H1 (cell line): ENCODE data around the gene ACADSB. TPM values are rescaled to one million over a fixed set of nuclear protein-coding genes. Genes with fewer than 3 reads are reported as not detected.
A peak's percentile ranks its signal among the peaks of the same experiment; 100 is the strongest.

Source experiments
- CTCF ChIA-PET: fragments of 300-600 bp; sonication (Branson Sonifier 250); formaldehyde crosslinking; loops from one replicate; lab custom pipeline; 2021; ENCODE audit not compliant: partially characterized antibody; lab: Charles Lee
- POLR2A ChIA-PET: fragments of 300-600 bp; sonication (Branson Sonifier 250); formaldehyde crosslinking; loops from one replicate; lab custom pipeline; 2021; ENCODE audit warnings: inconsistent platforms; ENCODE audit not compliant: partially characterized antibody; lab: Charles Lee
- DNase-seq, 2 experiments: peaks; one replicate each; pipeline versions ENCODE4 v3.0.0 to v3.0.0-alpha.2; 2010 to 2022; ENCODE audit warnings: low spot score in 2 of 2, low read depth in 1 of 2, mixed read lengths in 1 of 2
- FAIRE-seq: peaks from 2 replicates; lab custom pipeline; 2011; peaks lifted over from hg19 to GRCh38; lab: Jason Lieb, UNC
- H2AFZ ChIP-seq: 2 replicates; pipeline ENCODE4 v1.8.1; 2012; ENCODE audit warnings: low read length, inconsistent platforms
- H2AK5ac ChIP-seq: 2 replicates; pipeline ENCODE4 v1.6.1; 2013; ENCODE audit warnings: low read depth, low read length
- H2BK120ac ChIP-seq: replicated peaks from 2 replicates; pipeline ENCODE3; 2013; ENCODE audit warnings: low read depth, low read length, inconsistent platforms
- H2BK12ac ChIP-seq: 2 replicates; pipeline ENCODE4 v1.6.1; 2013; ENCODE audit warnings: low read depth, low read length
- H2BK15ac ChIP-seq: 2 replicates; pipeline ENCODE4 v1.6.1; 2013; ENCODE audit warnings: low read length
- H2BK20ac ChIP-seq: 2 replicates; pipeline ENCODE4 v1.6.1; 2013; ENCODE audit warnings: low read length
- H2BK5ac ChIP-seq: 2 replicates; pipeline ENCODE4 v1.6.1; 2013; ENCODE audit warnings: low read depth, low read length
- H3K14ac ChIP-seq: 2 replicates; pipeline ENCODE4 v1.6.1; 2013; ENCODE audit warnings: inconsistent platforms; ENCODE audit not compliant: insufficient read length
- H3K18ac ChIP-seq: 2 replicates; pipeline ENCODE4 v1.6.1; 2013; ENCODE audit warnings: low read length; ENCODE audit errors: extremely low read depth
- H3K23ac ChIP-seq: 2 replicates; pipeline ENCODE4 v1.6.1; 2013; ENCODE audit warnings: inconsistent platforms; ENCODE audit not compliant: insufficient read length
- H3K23me2 ChIP-seq: 2 replicates; pipeline ENCODE4 v1.6.1; 2013; ENCODE audit warnings: low read depth, low read length
- H3K27ac ChIP-seq: 2 replicates; pipeline ENCODE4 v1.6.1; 2011; ENCODE audit warnings: low read depth, low read length, inconsistent platforms
- H3K27me3 ChIP-seq, 4 experiments: replicated peaks in 1 of 4; 1 replicate in 1 of 4; 2 replicates in 3 of 4; pipeline versions ENCODE4 v1.6.1 to v1.8.1; 2011 to 2013; ENCODE audit warnings: low read length in 3 of 4, mild to moderate bottlenecking in 3 of 4, inconsistent platforms in 2 of 4, mixed read lengths in 2 of 4, moderate library complexity in 1 of 4; ENCODE audit not compliant: control insufficient read depth in 3 of 4, insufficient read depth in 3 of 4; ENCODE audit errors: extremely low read depth in 1 of 4
- H3K36me3 ChIP-seq, 4 experiments: 2 replicates each; pipeline versions ENCODE4 v1.6.1 to v1.8.1; 2011 to 2013; ENCODE audit warnings: mild to moderate bottlenecking in 4 of 4, low read length in 3 of 4, moderate library complexity in 2 of 4, control low read depth in 1 of 4, inconsistent platforms in 1 of 4; ENCODE audit not compliant: insufficient read depth in 4 of 4, control insufficient read depth in 2 of 4
- H3K4ac ChIP-seq: replicated peaks from 2 replicates; pipeline ENCODE3; 2013; ENCODE audit warnings: low read length, low read depth, mixed read lengths, inconsistent platforms; ENCODE audit not compliant: insufficient read length
- H3K4me1 ChIP-seq, 4 experiments: replicated peaks in 1 of 4; 1 replicate in 1 of 4; 2 replicates in 3 of 4; pipeline versions ENCODE4 v1.6.1 to v1.8.1; 2011 to 2013; ENCODE audit warnings: low read length in 3 of 4, inconsistent platforms in 2 of 4, mixed read lengths in 1 of 4; ENCODE audit not compliant: insufficient read depth in 4 of 4, control insufficient read depth in 3 of 4
- H3K4me2 ChIP-seq, 2 experiments: 2 replicates each; pipeline versions ENCODE4 v1.6.1 to v1.8.1; 2011 to 2013; ENCODE audit warnings: low read depth in 2 of 2, low read length in 2 of 2, control low read depth in 1 of 2, inconsistent platforms in 1 of 2, mild to moderate bottlenecking in 1 of 2; ENCODE audit not compliant: insufficient read depth in 1 of 2
- H3K4me3 ChIP-seq, 4 experiments: fragments of 200-600, 300-600 bp in 1 of 4; sonication (generic), shearing (Covaris generic), sonication (Bioruptor Twin) in 1 of 4; 2 replicates each; pipeline versions ENCODE4 v1.5.1 to v1.8.1; 2011 to 2016; ENCODE audit warnings: low read length in 4 of 4, low read depth in 3 of 4, control low read depth in 2 of 4, inconsistent platforms in 2 of 4, mild to moderate bottlenecking in 2 of 4, mixed read lengths in 1 of 4, moderate library complexity in 1 of 4; ENCODE audit not compliant: insufficient read depth in 2 of 4; ENCODE audit errors: extremely low read depth in 1 of 4
- H3K56ac ChIP-seq: replicated peaks from 2 replicates; pipeline ENCODE3; 2013; ENCODE audit warnings: low read depth, mild to moderate bottlenecking, mixed read lengths, low read length, inconsistent platforms; ENCODE audit not compliant: insufficient read length
- H3K79me1 ChIP-seq: 2 replicates; pipeline ENCODE4 v1.6.1; 2013; ENCODE audit warnings: low read depth, low read length, control low read depth
- H3K79me2 ChIP-seq, 2 experiments: 2 replicates each; pipeline versions ENCODE4 v1.6.1 to v1.8.1; 2012 to 2013; ENCODE audit warnings: low read length in 2 of 2, mild to moderate bottlenecking in 2 of 2, inconsistent platforms in 1 of 2; ENCODE audit not compliant: insufficient read depth in 2 of 2, control insufficient read depth in 1 of 2
- H3K9ac ChIP-seq, 4 experiments: replicated peaks in 1 of 4; 1 replicate in 1 of 4; 2 replicates in 3 of 4; pipeline versions ENCODE4 v1.6.1 to v1.8.1; 2011 to 2013; ENCODE audit warnings: low read depth in 3 of 4, low read length in 3 of 4, control low read depth in 2 of 4, mild to moderate bottlenecking in 2 of 4, moderate library complexity in 2 of 4, inconsistent platforms in 1 of 4; ENCODE audit errors: extremely low read depth in 1 of 4
- H3K9me3 ChIP-seq, 2 experiments: 2 replicates each; pipeline versions ENCODE4 v1.6.1 to v1.8.1; 2012 to 2013; ENCODE audit warnings: mild to moderate bottlenecking in 2 of 2, moderate library complexity in 2 of 2, control low read depth in 1 of 2, inconsistent platforms in 1 of 2, low read depth in 1 of 2, low read length in 1 of 2, mixed read lengths in 1 of 2; ENCODE audit not compliant: insufficient read depth in 2 of 2
- H4K20me1 ChIP-seq, 2 experiments: replicated peaks in 1 of 2; 2 replicates each; pipeline versions ENCODE3 to v1.8.1; 2011 to 2013; ENCODE audit warnings: inconsistent platforms in 2 of 2, low read length in 2 of 2, mild to moderate bottlenecking in 1 of 2; ENCODE audit not compliant: insufficient read depth in 2 of 2, control insufficient read depth in 1 of 2
- H4K5ac ChIP-seq: 2 replicates; pipeline ENCODE4 v1.6.1; 2013; ENCODE audit warnings: low read length, low read depth, mixed read lengths, inconsistent platforms; ENCODE audit not compliant: insufficient read length
- H4K8ac ChIP-seq: 2 replicates; pipeline ENCODE4 v1.8.0; 2013; ENCODE audit warnings: mild to moderate bottlenecking, moderate library complexity, low read length, inconsistent platforms; ENCODE audit not compliant: insufficient read depth; ENCODE audit errors: extremely low read depth
- H4K91ac ChIP-seq: replicated peaks from 2 replicates; pipeline ENCODE3; 2013; ENCODE audit warnings: low read length, mixed read lengths, inconsistent platforms; ENCODE audit not compliant: insufficient read length
- GTF2F1 ChIP-seq: IDR thresholded peaks from 2 replicates; pipeline ENCODE4 v1.6.1; 2012; ENCODE audit warnings: low read depth, low read length, improper control_type of control experiment, borderline replicate concordance
- NANOG ChIP-seq: IDR thresholded peaks from 2 replicates; pipeline ENCODE4 v1.6.1; 2011; ENCODE audit warnings: low read length, low read depth, mild to moderate bottlenecking, inconsistent platforms; ENCODE audit not compliant: insufficient read depth, poor library complexity, severe bottlenecking
- POLR2AphosphoS5 ChIP-seq: IDR thresholded peaks from 2 replicates; pipeline ENCODE4 v1.6.1; 2011; ENCODE audit warnings: low read depth, low read length
- WGBS, 2 experiments: shearing (Covaris generic) in 1 of 2; methylation state at CpG; one replicate each; pipeline versions ENCODE4 v1.1.6 to v1.1.7; 2013 to 2015; ENCODE audit warnings: low lambda C conversion rate in 2 of 2, mixed read lengths in 2 of 2, inconsistent platforms in 1 of 2, low coverage in 1 of 2, missing lambda C conversion rate in 1 of 2; ENCODE audit not compliant: insufficient replicate concordance in 2 of 2, insufficient coverage in 1 of 2, insufficient read length in 1 of 2; ENCODE audit errors: extremely low coverage in 1 of 2, missing lambda C conversion rate in 1 of 2; 5-methylcytosine and 5-hydroxymethylcytosine counted together
- polyA plus RNA-seq, 7 experiments: library from polyadenylated mRNA; depleted of rRNA in 3 of 7; stranded (reverse) in 5 of 7; unstranded in 2 of 7; fragments of >200 nt in 5 of 7; fragments of 200-250 nt in 2 of 7; gene quantifications; 1 replicate in 5 of 7; 2 replicates in 1 of 7; 4 replicates in 1 of 7; pipeline versions ENCODE4 v1.2.1 to v1.2.3, GENCODE V29; 2011 to 2013; ENCODE audit warnings: missing spikeins in 2 of 7, mixed read lengths in 2 of 7
- total RNA-seq: library from RNA; stranded (reverse); fragmentation: NEBNext Ultra II Directional; extraction: Animal tissue kit (Norgen Biotek cat#: 25700); gene quantifications from 2 replicates; pipeline ENCODE4 v1.2.1, GENCODE V29; 2021
- TF ChIP-seq, protein P1 (sequence below): IDR thresholded peaks from 2 replicates; pipeline ENCODE4 v1.6.1; 2012; ENCODE audit warnings: inconsistent platforms
- TF ChIP-seq, protein P2 (sequence below): IDR thresholded peaks from 2 replicates; pipeline ENCODE4 v1.6.1; 2012; ENCODE audit warnings: low read length, inconsistent platforms

Gene ACADSB
- total and polyA plus RNA-seq, 2 of the 8 experiments (the other 6 are each of a cell fraction or from before 2014, with no cell fraction given), result 5.6 to 11.2 TPM

DNA sequence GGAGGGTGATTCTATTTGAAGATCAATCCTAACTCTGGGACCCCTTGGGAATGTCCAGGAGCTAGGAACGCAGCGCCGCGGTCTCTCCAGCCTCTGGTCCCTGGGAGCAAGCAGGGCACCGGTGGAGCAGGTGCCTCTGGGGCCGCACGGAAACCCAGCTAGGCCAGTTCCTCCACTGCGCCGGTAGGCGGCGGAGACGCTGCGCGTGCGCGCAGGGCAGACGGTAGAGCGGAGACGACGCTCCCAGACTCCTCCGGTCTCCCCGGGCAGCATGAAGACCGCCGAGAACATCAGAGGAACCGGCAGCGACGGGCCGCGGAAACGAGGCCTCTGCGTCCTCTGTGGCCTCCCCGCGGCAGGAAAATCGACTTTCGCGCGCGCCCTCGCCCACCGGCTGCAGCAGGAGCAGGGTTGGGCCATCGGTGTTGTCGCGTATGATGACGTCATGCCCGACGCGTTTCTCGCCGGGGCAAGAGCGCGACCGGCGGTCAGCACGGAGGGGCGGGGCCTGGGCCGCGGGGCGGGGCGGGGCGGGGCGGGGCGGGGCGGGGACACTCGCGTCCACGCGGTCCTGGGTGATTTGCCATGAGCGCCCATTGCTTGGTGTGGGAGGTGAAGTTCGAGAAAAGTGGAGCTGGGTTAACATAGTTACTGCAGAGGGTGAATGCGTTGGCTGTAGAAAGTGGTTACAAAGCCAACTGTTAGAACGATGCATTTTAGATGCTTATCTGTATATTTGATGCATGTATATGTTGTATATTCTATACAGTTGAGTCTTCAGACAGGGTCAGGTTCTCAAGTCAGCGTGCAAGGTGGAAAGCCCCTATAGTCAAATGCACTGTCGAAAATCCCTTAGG is 28.4 kb upstream of the ACADSB start, which contains the start of gene PSTK:
PSTK (plus strand) TSS at position 193 of the 857 bp plus-strand sequence; CDS start at position 272, 79 bp downstream.
- H2BK120ac ChIP-seq, result no peak within 1 kb of the TSS
- H2BK15ac ChIP-seq, result no peak within 1 kb of the TSS
- H2BK5ac ChIP-seq, result peak within 1 kb of the TSS; percentile 95
- H3K4ac ChIP-seq, result no peak within 1 kb of the TSS
- H3K23me2 ChIP-seq, result peaks cover 7% of the 10 kb centered on the region
- no peaks in the 10 kb centered on the region for H3K79me1 ChIP-seq
- no peak within 1 kb of the TSS for H4K91ac ChIP-seq
- ChIA-PET CTCF (interaction anchor here (0.6 to 3.4 kb wide), 24 partner anchors 10 to 355 kb away, joined by 3 to 31 read pairs (median 4); partner anchors contain the start of gene CUZD1), POLR2A (interaction anchor here (0.6 to 3.1 kb wide), 9 partner anchors 10 to 38 kb away, joined by 3 to 25 read pairs (median 4); partner anchors contain the start of genes ACADSB, C10orf88 and IKZF5)
- H2BK20ac ChIP-seq, result no peak within 1 kb of the TSS
- peak within 1 kb of the TSS; percentile 93; the same call in 1 of the 2 replicates for H2AFZ ChIP-seq
- H3K9me3 ChIP-seq, result no peaks in the 10 kb centered on the region
- H3K4me3 ChIP-seq, result peak within 1 kb of the TSS; percentile 56 to 92 (median 78)
- H3K27me3 ChIP-seq, result no peaks in the 10 kb centered on the region
- no peak within 1 kb of the TSS for H3K14ac ChIP-seq
- H3K56ac ChIP-seq, result peak within 1 kb of the TSS; percentile 90
- peaks cover 0 to 5% (median 0%) of the 10 kb centered on the region in 4 experiments; a peak in 1 of 8 replicates for H3K36me3 ChIP-seq
- WGBS, 2 experiments, result 4% methylated on average over 41 of the region's 73 CpGs; no CpG with 5 or more reads in 1 of the 2 experiments
- peak within 1 kb of the TSS; percentile 100 for H3K27ac ChIP-seq
- H2BK12ac ChIP-seq, result no peak within 1 kb of the TSS; the same call in 1 of the 2 replicates
- peak within 1 kb of the TSS; percentile 66 to 73 for H3K4me2 ChIP-seq
- H3K23ac ChIP-seq, result no peak within 1 kb of the TSS
- no peak within 1 kb of the TSS for H2AK5ac ChIP-seq
- H3K18ac ChIP-seq, result peak within 1 kb of the TSS; percentile 91
- peak within 1 kb of the TSS; percentile 100 for H4K8ac ChIP-seq
- no peaks in the 10 kb centered on the region for H3K79me2 ChIP-seq
- FAIRE-seq, result no peak
- peak within 1 kb of the TSS; percentile 90 to 100 (median 94) for H3K9ac ChIP-seq
- peaks cover 0 to 3% (median 0%) of the 10 kb centered on the region in 4 experiments; a peak in 2 of 7 replicates for H3K4me1 ChIP-seq
- H4K5ac ChIP-seq, result peak within 1 kb of the TSS; percentile 98
- peak; percentile 69 to 94 for DNase-seq
- no peaks in the 10 kb centered on the region for H4K20me1 ChIP-seq
- TF ChIP-seq GTF2F1 (peak; percentile 83; the same call in 1 of the 2 replicates), NANOG (no peak), POLR2AphosphoS5 (peak; percentile 95)
- TF ChIP-seq, protein P1, sequence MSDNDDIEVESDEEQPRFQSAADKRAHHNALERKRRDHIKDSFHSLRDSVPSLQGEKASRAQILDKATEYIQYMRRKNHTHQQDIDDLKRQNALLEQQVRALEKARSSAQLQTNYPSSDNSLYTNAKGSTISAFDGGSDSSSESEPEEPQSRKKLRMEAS, result peak; percentile 95
- TF ChIP-seq, protein P2, sequence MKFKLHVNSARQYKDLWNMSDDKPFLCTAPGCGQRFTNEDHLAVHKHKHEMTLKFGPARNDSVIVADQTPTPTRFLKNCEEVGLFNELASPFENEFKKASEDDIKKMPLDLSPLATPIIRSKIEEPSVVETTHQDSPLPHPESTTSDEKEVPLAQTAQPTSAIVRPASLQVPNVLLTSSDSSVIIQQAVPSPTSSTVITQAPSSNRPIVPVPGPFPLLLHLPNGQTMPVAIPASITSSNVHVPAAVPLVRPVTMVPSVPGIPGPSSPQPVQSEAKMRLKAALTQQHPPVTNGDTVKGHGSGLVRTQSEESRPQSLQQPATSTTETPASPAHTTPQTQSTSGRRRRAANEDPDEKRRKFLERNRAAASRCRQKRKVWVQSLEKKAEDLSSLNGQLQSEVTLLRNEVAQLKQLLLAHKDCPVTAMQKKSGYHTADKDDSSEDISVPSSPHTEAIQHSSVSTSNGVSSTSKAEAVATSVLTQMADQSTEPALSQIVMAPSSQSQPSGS, result no peak
